WTC11 (cell line): ENCODE measurements around the gene GATAD2A. TPM values are rescaled to one million over a fixed set of nuclear protein-coding genes. Genes with fewer than 3 reads are reported as not detected.

Experiments
- ATAC-seq: fragments of 200-7000 bp; cut with Tn5 transposase; 2 replicates; pipeline ENCODE4 v1.10.0; 2021; ENCODE audit warnings: mild to moderate bottlenecking, moderate library complexity
- CTCF ChIA-PET: fragments of 300-600 bp; sonication (Branson Sonifier 250); formaldehyde crosslinking; loops from one replicate; lab custom pipeline; 2021; ENCODE audit warnings: antibody characterized with exemption; lab: Charles Lee
- POLR2A ChIA-PET: fragments of 350-600 bp; sonication (Branson Sonifier 250); formaldehyde crosslinking; loops from one replicate; lab custom pipeline; 2021; ENCODE audit warnings: antibody characterized with exemption; lab: Charles Lee
- DNase-seq: peaks from one replicate; pipeline ENCODE4 v3.0.0; 2021; ENCODE audit warnings: low spot score
- H3K27ac Mint-ChIP-seq: 2 replicates; pipeline ENCODE4 v1.8.0; 2021; ENCODE audit warnings: mixed read lengths
- H3K27me3 Mint-ChIP-seq: 2 replicates; pipeline ENCODE4 v1.8.0; 2021; ENCODE audit warnings: low read depth, mild to moderate bottlenecking, moderate library complexity, mixed read lengths
- H3K36me3 Mint-ChIP-seq: 2 replicates; pipeline ENCODE4 v1.8.0; 2021; ENCODE audit warnings: mixed read lengths
- H3K4me1 Mint-ChIP-seq: 2 replicates; pipeline ENCODE4 v1.8.0; 2022; ENCODE audit warnings: mixed read lengths
- H3K4me3 Mint-ChIP-seq: 2 replicates; pipeline ENCODE4 v1.8.0; 2021; ENCODE audit warnings: mild to moderate bottlenecking, moderate library complexity, mixed read lengths
- H3K9me3 Mint-ChIP-seq: 2 replicates; pipeline ENCODE4 v1.8.0; 2021; ENCODE audit warnings: mixed read lengths
- CBFB ChIP-seq: sonication (generic); formaldehyde crosslinking; IDR thresholded peaks from 2 replicates; pipeline ENCODE4 v1.8.1; 2022; ENCODE audit warnings: mild to moderate bottlenecking, low read depth, missing genetic modification reagents
- CREM ChIP-seq: sonication (generic); formaldehyde crosslinking; IDR thresholded peaks from 2 replicates; pipeline ENCODE4 v1.8.1; 2022; ENCODE audit warnings: mild to moderate bottlenecking, missing genetic modification reagents, moderate library complexity
- E2F1 ChIP-seq: sonication (generic); formaldehyde crosslinking; IDR thresholded peaks from 2 replicates; pipeline ENCODE4 v1.8.0; 2022; ENCODE audit warnings: mild to moderate bottlenecking, missing genetic modification reagents
- ELF4 ChIP-seq: sonication (generic); formaldehyde crosslinking; IDR thresholded peaks from 2 replicates; pipeline ENCODE4 v1.8.1; 2022; ENCODE audit warnings: low read depth, mild to moderate bottlenecking, moderate library complexity, missing genetic modification reagents
- GRHL2 ChIP-seq: fragments of 250-450 bp; sonication (Bioruptor Pico); IDR thresholded peaks from 2 replicates; pipeline ENCODE4 v1.8.0; 2022; ENCODE audit warnings: mild to moderate bottlenecking, moderate library complexity; ENCODE audit not compliant: insufficient replicate concordance, severe bottlenecking
- KAT7 ChIP-seq: sonication (generic); formaldehyde crosslinking; IDR thresholded peaks from 2 replicates; pipeline ENCODE4 v1.8.1; 2023; ENCODE audit warnings: missing genetic modification reagents, mild to moderate bottlenecking, borderline replicate concordance
- MXD4 ChIP-seq: fragments of 250-450 bp; sonication (Bioruptor Pico); IDR thresholded peaks from 2 replicates; pipeline ENCODE4 v1.8.0; 2021; ENCODE audit warnings: mild to moderate bottlenecking, moderate library complexity, borderline replicate concordance
- NR3C1 ChIP-seq: sonication (generic); formaldehyde crosslinking; conservative IDR thresholded peaks from 2 replicates; pipeline ENCODE4 v1.8.1; 2023; ENCODE audit warnings: low read depth, mild to moderate bottlenecking, missing genetic modification reagents
- SMAD3 ChIP-seq: sonication (generic); formaldehyde crosslinking; IDR thresholded peaks from 2 replicates; pipeline ENCODE4 v1.8.0; 2022; ENCODE audit warnings: missing genetic modification reagents, mild to moderate bottlenecking, borderline replicate concordance
- SMAD4 ChIP-seq: sonication (generic); formaldehyde crosslinking; IDR thresholded peaks from 2 replicates; pipeline ENCODE4 v1.8.0; 2022; ENCODE audit warnings: mild to moderate bottlenecking, missing genetic modification reagents
- SP1 ChIP-seq: sonication (generic); formaldehyde crosslinking; conservative IDR thresholded peaks from 2 replicates; pipeline ENCODE4 v1.8.1; 2022; ENCODE audit warnings: missing genetic modification reagents
- TCF7 ChIP-seq: sonication (generic); formaldehyde crosslinking; IDR thresholded peaks from 2 replicates; pipeline ENCODE4 v1.8.0; 2022; ENCODE audit warnings: mild to moderate bottlenecking, low read depth, missing genetic modification reagents, moderate library complexity
- TEAD1 ChIP-seq: sonication (generic); formaldehyde crosslinking; IDR thresholded peaks from 2 replicates; pipeline ENCODE4 v1.8.0; 2022; ENCODE audit warnings: mild to moderate bottlenecking, missing genetic modification reagents
- USF1 ChIP-seq: sonication (generic); formaldehyde crosslinking; IDR thresholded peaks from 2 replicates; pipeline ENCODE4 v1.8.0; 2022; ENCODE audit warnings: mild to moderate bottlenecking, missing genetic modification reagents
- ZBTB21 ChIP-seq: sonication (generic); formaldehyde crosslinking; IDR thresholded peaks from 2 replicates; pipeline ENCODE4 v1.8.1; 2023; ENCODE audit warnings: mild to moderate bottlenecking, missing genetic modification reagents, borderline replicate concordance
- ZNF138 ChIP-seq: sonication (generic); formaldehyde crosslinking; conservative IDR thresholded peaks from 2 replicates; pipeline ENCODE4 v1.8.1; 2022; ENCODE audit warnings: mild to moderate bottlenecking, moderate library complexity, missing genetic modification reagents
- ZNF396 ChIP-seq: fragments of 250-450 bp; sonication (Bioruptor Pico); IDR thresholded peaks from 2 replicates; pipeline ENCODE4 v1.8.0; 2021; ENCODE audit warnings: mild to moderate bottlenecking, moderate library complexity, borderline replicate concordance
- total RNA-seq: library from RNA; stranded (reverse); gene quantifications from 3 replicates; pipeline ENCODE4 v1.2.3, GENCODE V29; 2021
- TF ChIP-seq, protein P1 (sequence below): fragments of 250-450 bp; sonication (Bioruptor Pico); IDR thresholded peaks from 2 replicates; pipeline ENCODE4 v2.1.2; 2022; ENCODE audit warnings: mild to moderate bottlenecking, moderate library complexity
- TF ChIP-seq, protein P2 (sequence below): sonication (generic); formaldehyde crosslinking; IDR thresholded peaks from 2 replicates; pipeline ENCODE4 v1.8.0; 2022; ENCODE audit warnings: missing genetic modification reagents
- TF ChIP-seq, protein P3 (sequence below): sonication (generic); formaldehyde crosslinking; IDR thresholded peaks from 2 replicates; pipeline ENCODE4 v1.8.0; 2023; ENCODE audit warnings: missing genetic modification reagents

Gene GATAD2A
- total RNA-seq, 1 experiment from 2014 or later = 209 TPM

- ATAC-seq (no peak), DNase-seq (no peak)
- Mint-ChIP-seq H3K4me1 (peaks cover 59% of the 10 kb centered on the region), H3K36me3 (peaks cover 8% of the 10 kb centered on the region), H3K9me3 (no peaks in the 10 kb centered on the region), H3K27ac (peak overlapping the region; percentile 99), H3K4me3 (no peak overlapping the region), H3K27me3 (no peaks in the 10 kb centered on the region)
- TF ChIP-seq ELF4 (CRISPR knock-in tag) = no peak
- no peak for TF ChIP-seq SMAD3 (CRISPR knock-in tag)
- TF ChIP-seq CREM (CRISPR knock-in tag) = no peak
- TF ChIP-seq TCF7 (CRISPR knock-in tag) = no peak
- TF ChIP-seq USF1 (CRISPR knock-in tag) = no peak
- no peak for TF ChIP-seq MXD4 (CRISPR knock-in tag)
- TF ChIP-seq ZBTB21 (CRISPR knock-in tag) = no peak
- TF ChIP-seq ZNF396 (CRISPR knock-in tag) = no peak
- TF ChIP-seq, protein P1, sequence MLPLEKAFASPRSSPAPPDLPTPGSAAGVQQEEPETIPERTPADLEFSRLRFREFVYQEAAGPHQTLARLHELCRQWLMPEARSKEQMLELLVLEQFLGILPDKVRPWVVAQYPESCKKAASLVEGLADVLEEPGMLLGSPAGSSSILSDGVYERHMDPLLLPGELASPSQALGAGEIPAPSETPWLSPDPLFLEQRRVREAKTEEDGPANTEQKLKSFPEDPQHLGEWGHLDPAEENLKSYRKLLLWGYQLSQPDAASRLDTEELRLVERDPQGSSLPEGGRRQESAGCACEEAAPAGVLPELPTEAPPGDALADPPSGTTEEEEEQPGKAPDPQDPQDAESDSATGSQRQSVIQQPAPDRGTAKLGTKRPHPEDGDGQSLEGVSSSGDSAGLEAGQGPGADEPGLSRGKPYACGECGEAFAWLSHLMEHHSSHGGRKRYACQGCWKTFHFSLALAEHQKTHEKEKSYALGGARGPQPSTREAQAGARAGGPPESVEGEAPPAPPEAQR (CRISPR knock-in tag) = no peak
- TF ChIP-seq SP1 (CRISPR knock-in tag) = no peak
- TF ChIP-seq ZNF138 (CRISPR knock-in tag) = no peak
- no peak for TF ChIP-seq GRHL2 (CRISPR knock-in tag)
- TF ChIP-seq, protein P2, sequence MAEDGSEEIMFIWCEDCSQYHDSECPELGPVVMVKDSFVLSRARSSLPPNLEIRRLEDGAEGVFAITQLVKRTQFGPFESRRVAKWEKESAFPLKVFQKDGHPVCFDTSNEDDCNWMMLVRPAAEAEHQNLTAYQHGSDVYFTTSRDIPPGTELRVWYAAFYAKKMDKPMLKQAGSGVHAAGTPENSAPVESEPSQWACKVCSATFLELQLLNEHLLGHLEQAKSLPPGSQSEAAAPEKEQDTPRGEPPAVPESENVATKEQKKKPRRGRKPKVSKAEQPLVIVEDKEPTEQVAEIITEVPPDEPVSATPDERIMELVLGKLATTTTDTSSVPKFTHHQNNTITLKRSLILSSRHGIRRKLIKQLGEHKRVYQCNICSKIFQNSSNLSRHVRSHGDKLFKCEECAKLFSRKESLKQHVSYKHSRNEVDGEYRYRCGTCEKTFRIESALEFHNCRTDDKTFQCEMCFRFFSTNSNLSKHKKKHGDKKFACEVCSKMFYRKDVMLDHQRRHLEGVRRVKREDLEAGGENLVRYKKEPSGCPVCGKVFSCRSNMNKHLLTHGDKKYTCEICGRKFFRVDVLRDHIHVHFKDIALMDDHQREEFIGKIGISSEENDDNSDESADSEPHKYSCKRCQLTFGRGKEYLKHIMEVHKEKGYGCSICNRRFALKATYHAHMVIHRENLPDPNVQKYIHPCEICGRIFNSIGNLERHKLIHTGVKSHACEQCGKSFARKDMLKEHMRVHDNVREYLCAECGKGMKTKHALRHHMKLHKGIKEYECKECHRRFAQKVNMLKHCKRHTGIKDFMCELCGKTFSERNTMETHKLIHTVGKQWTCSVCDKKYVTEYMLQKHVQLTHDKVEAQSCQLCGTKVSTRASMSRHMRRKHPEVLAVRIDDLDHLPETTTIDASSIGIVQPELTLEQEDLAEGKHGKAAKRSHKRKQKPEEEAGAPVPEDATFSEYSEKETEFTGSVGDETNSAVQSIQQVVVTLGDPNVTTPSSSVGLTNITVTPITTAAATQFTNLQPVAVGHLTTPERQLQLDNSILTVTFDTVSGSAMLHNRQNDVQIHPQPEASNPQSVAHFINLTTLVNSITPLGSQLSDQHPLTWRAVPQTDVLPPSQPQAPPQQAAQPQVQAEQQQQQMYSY (CRISPR knock-in tag) = no peak
- TF ChIP-seq KAT7 (CRISPR knock-in tag) = no peak
- TF ChIP-seq E2F1 = no peak
- no peak for TF ChIP-seq TEAD1 (CRISPR knock-in tag)
- TF ChIP-seq NR3C1 = no peak
- TF ChIP-seq SMAD4 (CRISPR knock-in tag) = no peak
- TF ChIP-seq, protein P3, sequence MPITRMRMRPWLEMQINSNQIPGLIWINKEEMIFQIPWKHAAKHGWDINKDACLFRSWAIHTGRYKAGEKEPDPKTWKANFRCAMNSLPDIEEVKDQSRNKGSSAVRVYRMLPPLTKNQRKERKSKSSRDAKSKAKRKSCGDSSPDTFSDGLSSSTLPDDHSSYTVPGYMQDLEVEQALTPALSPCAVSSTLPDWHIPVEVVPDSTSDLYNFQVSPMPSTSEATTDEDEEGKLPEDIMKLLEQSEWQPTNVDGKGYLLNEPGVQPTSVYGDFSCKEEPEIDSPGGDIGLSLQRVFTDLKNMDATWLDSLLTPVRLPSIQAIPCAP (CRISPR knock-in tag) = no peak
- no peak for TF ChIP-seq CBFB (CRISPR knock-in tag)
- ChIA-PET CTCF (interaction anchor here (0.7 to 5.2 kb wide), 7 partner anchors 12 to 126 kb away, joined by 3 to 84 read pairs (median 4); no protein-coding TSS in a partner anchor), POLR2A (interaction anchor here (2.2 kb wide), 1 partner anchor 82 kb away, joined by 5 read pairs; the partner anchor contains the start of gene GATAD2A)
Measured at GRCh38 chr19:19487077-19487949, 81.8 kb downstream of the GATAD2A start.
